Thyroid gland (tissue), 4 donors: ENCODE results near the gene GRB7. TPM values are rescaled to one million over a fixed set of nuclear protein-coding genes. Genes with fewer than 3 reads are reported as not detected.
"Not testable (repeated sequence)": the region's sequence is repeated elsewhere in the genome, so short reads cannot be mapped to it uniquely, and the experiment has no call there.

Experiments used
- DNase-seq, 2 donors: peaks; one replicate each; pipeline ENCODE4 v3.0.0-alpha.2; 2019
- H3K27ac ChIP-seq, 3 donors: fragments of 200-600 bp; sonication (generic); 1 replicate in 2 of 3; 2 replicates in 1 of 3; pipeline ENCODE4 v1.5.1; 2016 to 2019; ENCODE audit warnings: mild to moderate bottlenecking in 1 of 3, moderate library complexity in 1 of 3
- H3K27me3 ChIP-seq: fragments of 200-600 bp; sonication (generic); one replicate; pipeline ENCODE4 v1.5.1; 2019
- H3K36me3 ChIP-seq, 2 donors: fragments of 200-600 bp; sonication (generic); one replicate each; pipeline ENCODE4 v1.5.1; 2016 to 2019
- H3K4me1 ChIP-seq, 2 donors: fragments of 200-600 bp; sonication (generic); one replicate each; pipeline ENCODE4 v1.5.1; 2017 to 2019
- H3K4me3 ChIP-seq, 3 donors: fragments of 200-600 bp; sonication (generic); replicated peaks in 1 of 3; 1 replicate in 2 of 3; 2 replicates in 1 of 3; pipeline ENCODE4 v1.5.1; 2016; ENCODE audit warnings: mild to moderate bottlenecking in 1 of 3
- H3K9me3 ChIP-seq: fragments of 200-600 bp; sonication (generic); one replicate; pipeline ENCODE4 v1.5.1; 2017
- POLR2A ChIP-seq, 2 donors: fragments of 450-650 bp; IDR thresholded peaks; one replicate each; pipeline ENCODE4 v1.6.1; 2017; ENCODE audit warnings: antibody characterized with exemption in 2 of 2, mild to moderate bottlenecking in 2 of 2, moderate library complexity in 1 of 2
- WGBS, 2 donors: methylation state at CpG; one replicate each; pipeline ENCODE4 v1.1.5; 2017; 5-methylcytosine and 5-hydroxymethylcytosine counted together
- intact Hi-C: fragments of 100-400 bp; cut with DNase I; formaldehyde crosslinking; loops from one replicate; pipeline ENCODE4 v1.15.1; 2023
- total RNA-seq, 4 donors: library from RNA; depleted of rRNA; stranded (reverse); fragments of >200 nt; gene quantifications; one replicate each; pipeline ENCODE4 v1.2.3, GENCODE V29; 2016
- TF ChIP-seq, protein P1 (sequence below), 6 experiments: fragments of 200-600 bp in 3 of 6; fragments of 450-650 bp in 3 of 6; sonication (generic) in 3 of 6; IDR thresholded peaks; one replicate each; pipeline ENCODE4 v1.5.1; 2016 to 2019; ENCODE audit warnings: antibody characterized with exemption in 6 of 6, mild to moderate bottlenecking in 2 of 6, inconsistent platforms in 1 of 6, moderate library complexity in 1 of 6

Gene GRB7
- total RNA-seq, 4 donors from 2014 or later: 7.1 to 14.0 (median 8.7) TPM

DNA sequence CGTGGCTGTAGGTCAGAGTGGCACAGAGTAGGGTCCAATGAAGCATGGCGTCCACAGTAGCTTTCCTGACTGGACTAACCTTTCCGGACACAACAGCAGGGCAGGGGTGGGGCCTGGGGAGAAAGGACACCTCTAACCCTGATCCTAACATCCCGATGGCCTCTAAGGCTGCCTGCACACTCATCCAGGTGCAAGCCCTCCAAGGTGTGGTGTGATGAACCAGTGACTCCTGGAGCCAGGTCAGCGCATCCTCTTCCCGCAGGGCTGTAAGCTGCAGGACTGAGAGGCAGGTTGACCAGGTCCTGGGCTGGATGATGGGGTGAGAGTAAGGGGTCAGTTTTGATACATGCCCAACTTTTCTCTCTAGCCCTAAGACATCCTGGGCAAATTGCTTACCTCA lies 41.0 kb upstream of the GRB7 start:
- DNase-seq: no peak
- Histone ChIP-seq H3K27ac (no peak overlapping the region), H3K4me1 (peaks cover 6 to 14% of the 10 kb centered on the region in 2 donors), H3K27me3 (no peaks in the 10 kb centered on the region), H3K9me3 (no peaks in the 10 kb centered on the region), H3K36me3 (no peaks in the 10 kb centered on the region), H3K4me3 (no peak overlapping the region)
- intact Hi-C loops: no loop called here
- no peak for TF ChIP-seq POLR2A (IDR thresholded peaks at IDR 0.05)
- TF ChIP-seq, protein P1, sequence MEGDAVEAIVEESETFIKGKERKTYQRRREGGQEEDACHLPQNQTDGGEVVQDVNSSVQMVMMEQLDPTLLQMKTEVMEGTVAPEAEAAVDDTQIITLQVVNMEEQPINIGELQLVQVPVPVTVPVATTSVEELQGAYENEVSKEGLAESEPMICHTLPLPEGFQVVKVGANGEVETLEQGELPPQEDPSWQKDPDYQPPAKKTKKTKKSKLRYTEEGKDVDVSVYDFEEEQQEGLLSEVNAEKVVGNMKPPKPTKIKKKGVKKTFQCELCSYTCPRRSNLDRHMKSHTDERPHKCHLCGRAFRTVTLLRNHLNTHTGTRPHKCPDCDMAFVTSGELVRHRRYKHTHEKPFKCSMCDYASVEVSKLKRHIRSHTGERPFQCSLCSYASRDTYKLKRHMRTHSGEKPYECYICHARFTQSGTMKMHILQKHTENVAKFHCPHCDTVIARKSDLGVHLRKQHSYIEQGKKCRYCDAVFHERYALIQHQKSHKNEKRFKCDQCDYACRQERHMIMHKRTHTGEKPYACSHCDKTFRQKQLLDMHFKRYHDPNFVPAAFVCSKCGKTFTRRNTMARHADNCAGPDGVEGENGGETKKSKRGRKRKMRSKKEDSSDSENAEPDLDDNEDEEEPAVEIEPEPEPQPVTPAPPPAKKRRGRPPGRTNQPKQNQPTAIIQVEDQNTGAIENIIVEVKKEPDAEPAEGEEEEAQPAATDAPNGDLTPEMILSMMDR (IDR thresholded peaks at IDR 0.05): no peak
- 80 to 81% methylated on average over 3 to 6 of the region's 6 CpGs for WGBS, 2 donors

DNA sequence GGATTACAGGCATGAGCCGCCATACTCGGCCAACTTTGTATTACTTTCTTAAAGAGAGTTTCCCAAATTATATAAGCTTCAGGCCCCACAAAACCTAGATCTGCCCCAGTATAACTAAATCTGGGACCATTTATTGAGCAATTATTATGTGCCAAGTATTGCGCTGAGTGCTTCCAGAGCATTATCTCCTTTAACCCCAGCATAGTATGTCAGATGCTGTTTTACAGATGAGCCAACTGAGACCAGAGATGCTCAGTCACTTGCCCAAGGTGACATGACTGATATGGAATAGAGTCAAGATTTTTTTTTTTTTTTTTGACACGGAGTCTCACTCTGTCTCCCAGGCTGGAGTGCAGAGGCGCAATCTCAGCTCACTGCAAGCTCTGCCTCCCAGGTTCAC lies 39.8 kb upstream of the GRB7 start:
- Histone ChIP-seq H3K9me3 (no peaks in the 10 kb centered on the region), H3K36me3 (no peaks in the 10 kb centered on the region), H3K27me3 (no peaks in the 10 kb centered on the region), H3K27ac (no peak overlapping the region), H3K4me3 (no peak overlapping the region), H3K4me1 (peaks cover 16 to 25% of the 10 kb centered on the region in 2 donors)
- TF ChIP-seq POLR2A (IDR thresholded peaks at IDR 0.05): no peak
- TF ChIP-seq, protein P1 (IDR thresholded peaks at IDR 0.05): no peak
- DNase-seq: no peak
- intact Hi-C loops: no loop called here
- 94 to 95% methylated on average over 5 of the region's 5 CpGs for WGBS, 2 donors

DNA sequence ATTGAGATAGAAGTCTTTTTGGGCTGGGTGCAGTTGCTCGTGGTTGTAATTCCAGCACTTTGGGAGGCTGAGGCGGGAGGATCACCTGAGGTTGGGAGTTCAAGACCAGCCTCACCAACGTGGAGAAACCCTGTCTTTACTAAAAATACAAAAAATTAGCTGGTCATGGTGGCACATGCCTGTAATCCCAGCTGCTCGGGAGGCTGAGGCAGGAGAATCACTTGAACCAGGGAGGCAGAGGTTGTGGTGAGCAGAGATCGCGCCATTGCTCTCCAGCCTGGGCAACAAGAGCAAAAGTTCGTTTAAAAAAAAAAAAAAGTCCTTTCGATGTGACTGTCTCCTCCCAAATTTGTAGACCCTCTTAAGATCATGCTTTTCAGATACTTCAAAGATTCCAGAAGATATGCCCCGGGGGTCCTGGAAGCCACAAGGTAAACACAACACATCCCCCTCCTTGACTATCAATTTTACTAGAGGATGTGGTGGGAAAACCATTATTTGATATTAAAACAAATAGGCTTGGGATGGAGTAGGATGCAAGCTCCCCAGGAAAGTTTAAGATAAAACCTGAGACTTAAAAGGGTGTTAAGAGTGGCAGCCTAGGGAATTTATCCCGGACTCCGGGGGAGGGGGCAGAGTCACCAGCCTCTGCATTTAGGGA lies 38.5 kb upstream of the GRB7 start:
- WGBS, 2 donors: 45 to 46% methylated on average over 11 of the region's 11 CpGs
- H3K27me3 ChIP-seq, H3K36me3 ChIP-seq, DNase-seq, H3K9me3 ChIP-seq, intact Hi-C loops: not testable (repeated sequence)
- peak overlapping the region; percentile 76 to 97 (median 90) for H3K27ac ChIP-seq
- H3K4me3 ChIP-seq: peak overlapping the region in 1 of 3 donors; percentile 91
- peaks cover 29 to 38% of the 10 kb centered on the region in 2 donors for H3K4me1 ChIP-seq

DNA sequence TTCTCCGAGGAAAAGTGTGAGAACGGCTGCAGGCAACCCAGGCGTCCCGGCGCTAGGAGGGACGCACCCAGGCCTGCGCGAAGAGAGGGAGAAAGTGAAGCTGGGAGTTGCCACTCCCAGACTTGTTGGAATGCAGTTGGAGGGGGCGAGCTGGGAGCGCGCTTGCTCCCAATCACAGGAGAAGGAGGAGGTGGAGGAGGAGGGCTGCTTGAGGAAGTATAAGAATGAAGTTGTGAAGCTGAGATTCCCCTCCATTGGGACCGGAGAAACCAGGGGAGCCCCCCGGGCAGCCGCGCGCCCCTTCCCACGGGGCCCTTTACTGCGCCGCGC lies 38.0 kb upstream of the GRB7 start, which contains the start of gene ERBB2:
ERBB2 (plus strand) TSS at position 247 of the 330 bp plus-strand sequence. CDS start 175 bp downstream, outside the sequence.
- Histone ChIP-seq H3K36me3 (no peaks in the 10 kb centered on the region), H3K27ac (peak within 1 kb of the TSS; percentile 90 to 97 (median 92)), H3K4me3 (peak within 1 kb of the TSS; percentile 13 to 91 (median 70)), H3K9me3 (no peaks in the 10 kb centered on the region), H3K27me3 (no peaks in the 10 kb centered on the region), H3K4me1 (peaks cover 34 to 43% of the 10 kb centered on the region in 2 donors)
- WGBS, 2 donors: 1 to 2% methylated on average over 16 to 17 of the region's 20 CpGs
- DNase-seq: peak; percentile 89 to 90
- peak in 1 of 2 donors; percentile 94 for TF ChIP-seq POLR2A (IDR thresholded peaks at IDR 0.05)
- TF ChIP-seq, protein P1 (IDR thresholded peaks at IDR 0.05): no peak
- intact Hi-C loops: no loop called here

DNA sequence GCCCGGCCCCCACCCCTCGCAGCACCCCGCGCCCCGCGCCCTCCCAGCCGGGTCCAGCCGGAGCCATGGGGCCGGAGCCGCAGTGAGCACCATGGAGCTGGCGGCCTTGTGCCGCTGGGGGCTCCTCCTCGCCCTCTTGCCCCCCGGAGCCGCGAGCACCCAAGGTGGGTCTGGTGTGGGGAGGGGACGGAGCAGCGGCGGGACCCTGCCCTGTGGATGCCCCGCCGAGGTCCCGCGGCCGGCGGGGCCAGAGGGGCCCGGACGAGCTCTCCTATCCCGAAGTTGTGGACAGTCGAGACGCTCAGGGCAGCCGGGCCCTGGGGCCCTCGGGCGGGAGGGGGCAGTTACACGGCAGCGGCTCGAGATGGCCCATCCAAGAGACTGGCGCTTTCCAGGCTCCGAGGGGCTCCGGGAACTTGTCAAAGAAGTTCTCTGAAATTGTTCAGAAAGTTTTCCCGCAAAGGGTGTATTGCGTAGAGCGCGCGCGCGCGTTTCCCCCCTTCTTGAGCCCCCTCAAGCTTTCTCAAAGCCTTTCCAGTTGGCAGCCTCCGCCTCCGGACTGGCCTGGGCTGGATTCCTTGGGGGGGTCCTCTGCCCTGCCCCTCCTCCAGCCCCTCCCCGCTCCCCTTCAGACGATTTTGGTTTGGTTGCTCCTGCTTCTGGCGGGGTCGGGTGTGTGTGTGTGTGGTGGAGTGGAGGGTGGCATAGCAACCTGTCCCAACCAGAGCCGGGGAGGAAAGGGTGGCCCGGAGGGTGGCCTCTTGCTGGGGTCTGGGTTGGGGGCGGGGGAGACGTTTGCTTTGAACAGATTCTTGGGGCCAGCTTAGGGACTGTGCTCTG lies 37.4 kb upstream of the GRB7 start:
- Histone ChIP-seq H3K27me3 (no peaks in the 10 kb centered on the region), H3K36me3 (no peaks in the 10 kb centered on the region), H3K4me3 (peak overlapping the region; percentile 13 to 91 (median 70)), H3K9me3 (no peaks in the 10 kb centered on the region), H3K4me1 (peaks cover 40 to 49% of the 10 kb centered on the region in 2 donors), H3K27ac (peak overlapping the region; percentile 90 to 97 (median 92))
- intact Hi-C loops: no loop called here
- 2 to 3% methylated on average over 26 to 38 of the region's 57 CpGs for WGBS, 2 donors
- peak; percentile 64 to 67 for DNase-seq
- TF ChIP-seq, protein P1 (IDR thresholded peaks at IDR 0.05): no peak
- TF ChIP-seq POLR2A (IDR thresholded peaks at IDR 0.05): no peak
